ENCODE results near the gene UROS.

The UROS gene

DNA sequence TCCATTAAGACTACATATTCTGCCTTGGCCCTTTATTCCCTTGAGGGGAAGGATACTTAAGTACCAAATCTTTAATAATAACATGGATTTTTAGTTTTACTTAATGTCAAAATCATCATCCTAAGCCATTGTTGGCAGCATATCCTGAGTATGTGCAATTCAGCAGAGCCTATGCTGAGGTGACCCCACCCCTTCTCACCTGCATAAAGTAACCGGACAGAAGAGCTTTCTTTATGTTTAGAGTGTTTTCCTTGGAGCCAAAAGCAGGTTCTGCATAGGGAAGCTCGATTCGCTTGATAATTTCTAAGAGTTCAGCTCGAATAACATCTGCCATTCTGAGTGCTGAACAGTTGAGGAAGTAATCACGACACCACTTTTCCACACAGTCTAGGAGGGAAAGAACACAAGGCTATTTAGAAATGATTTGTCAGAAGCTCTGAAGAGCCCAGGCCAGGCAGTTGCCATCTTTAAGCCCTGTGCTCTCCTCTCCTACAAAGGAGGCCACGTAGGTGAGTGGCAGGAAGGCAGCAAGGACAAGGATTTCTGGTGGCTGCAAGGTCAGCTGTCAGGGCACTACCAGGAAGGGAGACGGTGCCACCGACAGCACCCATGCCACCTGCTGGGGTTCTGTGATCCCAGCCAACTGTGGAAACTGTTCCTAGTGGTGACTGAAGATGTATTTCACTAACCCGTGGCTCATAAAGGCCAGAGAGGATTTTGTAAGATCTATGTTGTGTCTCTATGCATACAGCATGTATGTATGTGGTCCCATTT lies 15.9 kb upstream of the UROS start:
- in situ Hi-C loops (cut with HindIII; ENCODE audit: low sequenced_read_pairs), result no loop called here

DNA sequence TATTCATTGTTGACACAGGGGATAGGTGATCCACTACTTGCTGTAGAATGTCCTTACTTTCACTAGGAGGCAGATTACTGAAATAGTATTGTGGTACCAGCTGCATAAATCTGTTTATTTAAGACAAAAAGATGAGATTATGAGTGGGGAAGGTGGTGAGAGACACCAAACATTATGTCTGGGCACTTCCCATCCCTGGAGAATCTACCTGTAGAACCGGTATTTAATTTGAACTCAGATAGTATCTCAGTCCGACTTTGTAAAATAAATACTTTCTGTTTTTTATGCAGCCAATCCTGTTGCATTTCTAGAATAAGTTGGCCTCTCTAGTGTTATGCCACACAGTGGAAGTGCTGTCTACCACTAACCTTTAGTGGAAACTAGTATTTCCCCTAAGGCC lies 13.7 kb upstream of the UROS start:
- in situ Hi-C loops (cut with HindIII; ENCODE audit: low sequenced_read_pairs), result no loop called here

DNA sequence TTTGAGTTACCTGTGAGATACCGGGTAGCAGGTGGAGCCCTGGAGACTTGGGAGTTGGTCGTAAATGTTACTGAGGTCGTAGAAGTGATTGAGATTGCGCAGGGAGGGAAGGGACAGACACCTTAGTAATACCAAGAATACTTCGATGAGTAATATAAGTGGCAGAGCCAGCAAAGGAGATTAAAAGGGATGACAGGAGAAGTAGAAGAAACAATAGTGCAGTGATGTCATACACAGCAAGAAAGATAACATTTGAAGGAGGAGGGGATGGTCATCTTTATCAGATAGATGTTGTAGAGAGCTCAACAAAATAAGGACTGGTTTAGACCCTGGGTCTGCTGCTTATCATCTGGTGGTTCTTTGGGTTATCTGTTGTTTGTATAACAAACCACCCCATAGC lies 5.3 kb upstream of the UROS start:
- in situ Hi-C loops (cut with HindIII; ENCODE audit: low sequenced_read_pairs), result no loop called here

DNA sequence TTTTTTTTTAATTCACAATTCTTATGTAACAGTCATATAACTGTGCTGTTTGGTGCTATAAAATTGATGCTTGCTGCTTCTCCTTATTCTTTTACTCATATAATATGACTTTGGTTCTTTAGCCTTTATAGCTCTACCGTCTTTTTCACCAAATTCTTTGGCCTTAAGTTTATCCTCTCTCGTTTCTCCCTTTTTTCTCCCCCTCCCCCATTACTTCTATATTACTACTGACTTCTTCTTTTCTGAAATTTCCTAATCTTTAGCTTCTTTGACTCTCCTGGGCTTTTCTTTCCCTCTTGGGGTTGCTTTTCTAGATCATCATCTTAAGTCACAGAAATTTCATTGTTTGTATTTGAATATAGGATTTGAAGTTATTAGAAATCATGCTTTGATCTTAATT lies 4.1 kb upstream of the UROS start:
- in situ Hi-C loops (cut with HindIII; ENCODE audit: low sequenced_read_pairs), result no loop called here

GRCh38 chr10:125824736-125825135 lies 1.7 kb upstream of the UROS start:
- in situ Hi-C loops (cut with HindIII; ENCODE audit: low sequenced_read_pairs), result no loop called here

GRCh38 chr10:125823663-125824251 lies 699 bp upstream of the UROS start:
- in situ Hi-C loops (cut with HindIII; ENCODE audit: low sequenced_read_pairs), result no loop called here

GRCh38 chr10:125820701-125821100 lies 2.4 kb downstream of the UROS start:
- in situ Hi-C loops (cut with HindIII; ENCODE audit: low sequenced_read_pairs), result no loop called here

DNA sequence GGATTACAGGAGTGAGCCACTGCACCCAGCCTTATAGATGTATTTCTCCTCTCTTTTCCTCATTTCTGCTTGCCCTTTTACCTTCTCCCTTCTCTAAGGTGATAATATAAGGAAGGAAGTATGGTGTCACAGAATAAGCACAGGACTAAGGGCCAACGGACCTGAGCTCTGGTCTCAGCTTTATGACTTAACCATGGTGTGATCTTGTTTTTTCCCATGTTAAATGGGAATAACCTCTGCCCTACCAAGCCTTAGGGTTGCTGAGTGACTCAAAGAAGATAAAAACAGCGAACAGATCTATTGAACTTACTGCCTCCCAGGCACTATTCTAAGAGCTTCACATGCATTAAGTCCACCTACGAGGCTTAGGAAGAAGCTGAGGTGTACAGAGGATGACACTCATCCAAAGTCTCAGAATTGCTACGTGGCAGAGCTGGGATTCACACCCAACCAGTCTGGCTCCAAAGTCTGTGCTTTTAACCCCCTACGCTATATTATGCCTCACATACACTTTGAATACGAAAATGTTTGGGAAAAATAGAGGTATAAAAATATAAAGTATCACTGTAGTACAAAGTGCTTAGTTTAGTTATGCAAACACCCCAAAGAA lies 5.6 kb downstream of the UROS start:
- in situ Hi-C loops (cut with HindIII; ENCODE audit: low sequenced_read_pairs), result no loop called here

- in situ Hi-C loops (cut with HindIII; ENCODE audit: low sequenced_read_pairs), result no loop called here
Measured at GRCh38 chr10:125816548-125816947, 6.5 kb downstream of the UROS start.

- in situ Hi-C loops (cut with HindIII; ENCODE audit: low sequenced_read_pairs), result no loop called here
Measured at GRCh38 chr10:125815764-125816163, 7.3 kb downstream of the UROS start.

- in situ Hi-C loops (cut with HindIII; ENCODE audit: low sequenced_read_pairs), result no loop called here
Measured at GRCh38 chr10:125812128-125812750, 10.8 kb downstream of the UROS start.

DNA sequence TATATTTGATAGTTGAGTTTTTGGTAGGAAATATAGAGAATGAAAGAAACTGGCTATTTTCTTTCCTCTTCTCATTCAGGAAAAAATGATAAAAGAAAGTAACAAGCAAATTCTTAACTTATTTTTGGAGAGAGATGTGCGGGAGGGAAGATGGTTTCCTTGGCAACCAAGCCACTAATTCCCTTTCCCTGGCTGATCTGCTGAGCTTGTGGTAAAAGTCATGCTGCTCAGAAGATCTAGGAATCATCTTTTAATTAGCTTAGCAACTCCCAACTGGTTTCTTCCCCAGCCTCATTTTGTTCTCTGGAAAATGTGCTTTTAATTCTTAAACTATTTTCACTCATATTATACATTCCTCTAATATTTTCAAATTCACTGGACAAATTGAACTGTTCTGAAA lies 11.8 kb downstream of the UROS start:
- in situ Hi-C loops (cut with HindIII; ENCODE audit: low sequenced_read_pairs), result no loop called here

GRCh38 chr10:125808047-125808446 lies 15.0 kb downstream of the UROS start:
- in situ Hi-C loops (cut with HindIII; ENCODE audit: low sequenced_read_pairs), result no loop called here

DNA sequence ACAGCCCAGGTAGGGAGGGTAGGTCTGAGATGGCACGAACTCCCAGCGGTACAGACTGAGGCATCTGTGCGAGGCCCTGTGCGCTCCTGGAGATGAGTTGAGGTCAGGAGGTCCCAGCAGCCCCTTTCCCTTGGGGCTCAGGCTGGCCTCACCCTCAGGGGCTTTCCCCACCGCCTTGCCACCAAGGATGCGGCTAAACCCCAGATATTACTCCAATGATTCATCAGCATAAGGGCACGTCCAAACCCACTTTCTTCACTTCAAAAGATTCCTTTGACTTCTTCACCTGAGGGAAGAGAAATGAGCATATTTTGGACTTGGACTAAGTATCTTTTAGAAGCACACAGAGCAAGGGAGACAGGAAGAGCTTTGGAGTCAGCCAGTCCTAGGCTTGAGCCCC lies 20.3 kb downstream of the UROS start:
- in situ Hi-C loops (cut with HindIII; ENCODE audit: low sequenced_read_pairs), result no loop called here

DNA sequence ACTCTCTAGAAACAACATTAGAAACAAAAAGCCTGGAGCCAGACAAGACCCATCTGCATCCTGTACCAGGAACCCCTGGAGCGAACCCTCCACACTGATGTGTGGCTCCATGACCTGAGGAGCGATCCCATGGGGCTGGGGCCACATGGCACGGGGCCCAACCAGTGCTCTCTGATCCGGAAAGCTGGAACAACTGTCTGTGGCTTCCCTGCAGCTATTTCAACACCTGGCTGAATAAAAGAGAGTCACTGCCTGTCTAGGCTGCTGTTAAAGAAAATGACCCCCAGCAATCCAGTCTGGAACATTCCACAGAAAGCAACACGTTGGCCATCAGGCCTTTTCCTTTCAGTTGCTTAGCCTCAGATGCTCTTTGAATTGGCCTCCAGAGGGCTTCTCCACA lies 20.9 kb downstream of the UROS start:
- in situ Hi-C loops (cut with HindIII; ENCODE audit: low sequenced_read_pairs), result no loop called here

DNA sequence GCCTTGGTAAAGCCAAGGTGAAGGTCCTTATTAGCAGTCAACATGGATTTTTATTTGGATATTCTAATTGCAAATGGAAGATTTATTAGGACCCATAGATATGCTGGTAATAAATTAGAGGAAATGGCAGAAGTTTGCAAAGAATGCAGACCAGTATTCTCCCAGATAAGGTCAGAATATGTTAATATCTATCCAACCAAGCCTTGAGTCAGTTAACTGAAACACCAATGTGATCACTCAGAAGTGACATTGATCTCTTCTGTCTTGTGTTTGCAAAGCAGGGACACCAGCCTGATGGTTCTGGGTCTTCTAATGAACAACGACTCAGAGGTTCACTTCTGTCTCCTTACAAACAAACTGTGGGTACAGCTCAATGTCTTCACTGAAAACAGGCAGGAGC lies 21.5 kb downstream of the UROS start:
- in situ Hi-C loops (cut with HindIII; ENCODE audit: low sequenced_read_pairs), result no loop called here

- in situ Hi-C loops (cut with HindIII; ENCODE audit: low sequenced_read_pairs), result no loop called here
Measured at GRCh38 chr10:125799451-125800182, 23.4 kb downstream of the UROS start.

GRCh38 chr10:125797994-125798662 lies 24.9 kb downstream of the UROS start:
- in situ Hi-C loops (cut with HindIII; ENCODE audit: low sequenced_read_pairs), result no loop called here

DNA sequence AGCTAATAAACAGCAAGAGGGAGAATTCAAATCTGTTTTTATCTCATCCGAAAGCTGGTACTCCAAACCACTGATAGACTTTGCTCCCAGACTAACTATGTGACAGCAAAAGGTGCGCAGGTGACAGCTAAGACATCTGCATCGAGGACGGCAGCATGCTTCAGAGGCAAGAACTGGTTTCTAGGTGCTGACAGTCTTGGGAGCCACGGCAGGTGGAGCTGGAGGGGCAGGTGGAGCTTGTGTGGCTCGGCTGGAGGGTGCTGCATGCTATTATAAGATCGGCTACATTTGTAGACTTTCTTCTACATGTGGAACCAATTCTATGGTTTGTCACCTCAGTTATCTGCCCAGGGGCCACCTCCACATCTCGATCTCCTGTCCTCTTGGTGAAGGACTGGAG lies 25.6 kb downstream of the UROS start:
- in situ Hi-C loops (cut with HindIII; ENCODE audit: low sequenced_read_pairs), result no loop called here

DNA sequence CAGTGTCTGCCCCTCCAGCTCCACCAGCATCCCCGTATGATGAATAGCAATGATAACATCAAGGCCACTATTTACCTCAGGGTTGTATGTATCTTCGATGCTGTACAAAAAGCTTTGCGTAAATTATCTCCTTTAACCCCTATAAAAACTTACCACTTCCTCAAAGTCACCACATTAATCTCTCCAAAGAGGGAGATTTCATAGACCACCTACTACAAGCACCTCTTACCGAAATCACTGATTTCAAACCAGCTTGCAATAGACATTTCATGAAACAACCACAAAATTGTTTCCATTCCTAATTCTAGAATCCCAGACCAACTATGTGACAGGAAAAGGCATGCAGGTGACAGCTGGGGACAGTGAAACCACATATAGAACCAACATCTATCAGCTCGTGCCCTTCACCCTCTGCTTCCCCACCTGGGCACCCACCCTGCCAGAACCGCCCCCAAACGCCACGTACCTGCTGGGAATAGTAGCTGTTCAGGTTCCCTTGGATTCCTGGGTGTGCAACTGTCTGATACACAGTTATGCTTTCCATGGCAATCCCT lies 27.3 kb downstream of the UROS start:
- in situ Hi-C loops (cut with HindIII; ENCODE audit: low sequenced_read_pairs), result no loop called here

Measured in DLD1 (cell line).